ENCODE results near the gene POP5.

- TF ChIP-seq ARNTL (CRISPR knock-in tag; IDR thresholded peaks at IDR 0.05; ENCODE audit: borderline replicate concordance, low read depth) (no peak), CREB5 (CRISPR knock-in tag; IDR thresholded peaks at IDR 0.05; ENCODE audit: low read depth) (no peak), ZFP30 (CRISPR knock-in tag; IDR thresholded peaks at IDR 0.05) (no peak)
Measured at GRCh38 chr12:120557589-120557988, 23.6 kb downstream of the POP5 start.
